HG03457 (cell line): ENCODE measurements around the gene TBC1D16.

Source experiments
- ATAC-seq: cut with Tn5 transposase; IDR thresholded peaks from one replicate; pipeline ENCODE4 v1.9.1; 2021; ENCODE audit warnings: moderate number of reproducible peaks; ENCODE audit not compliant: unreplicated experiment

The TBC1D16 gene

GRCh38 chr17:79989106-79989835 lies 46.4 kb downstream of the TBC1D16 start:
- no peak for ATAC-seq

- ATAC-seq: no peak
These were observed 47.3 kb downstream of the TBC1D16 start for GRCh38 chr17:79988185-79988971.

DNA sequence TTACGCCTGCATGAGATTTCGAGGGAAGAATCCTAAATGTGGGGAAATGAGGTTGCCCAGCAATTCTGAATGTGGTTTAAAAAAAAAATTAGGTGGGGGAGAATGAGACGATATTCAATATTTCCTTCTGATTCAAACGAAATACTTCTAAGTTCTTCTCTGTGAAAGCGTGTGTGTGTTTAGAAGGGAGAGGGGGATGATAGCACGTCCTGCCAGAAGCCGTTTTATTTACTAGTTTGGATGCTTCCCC lies 47.8 kb downstream of the TBC1D16 start:
- ATAC-seq: no peak

DNA sequence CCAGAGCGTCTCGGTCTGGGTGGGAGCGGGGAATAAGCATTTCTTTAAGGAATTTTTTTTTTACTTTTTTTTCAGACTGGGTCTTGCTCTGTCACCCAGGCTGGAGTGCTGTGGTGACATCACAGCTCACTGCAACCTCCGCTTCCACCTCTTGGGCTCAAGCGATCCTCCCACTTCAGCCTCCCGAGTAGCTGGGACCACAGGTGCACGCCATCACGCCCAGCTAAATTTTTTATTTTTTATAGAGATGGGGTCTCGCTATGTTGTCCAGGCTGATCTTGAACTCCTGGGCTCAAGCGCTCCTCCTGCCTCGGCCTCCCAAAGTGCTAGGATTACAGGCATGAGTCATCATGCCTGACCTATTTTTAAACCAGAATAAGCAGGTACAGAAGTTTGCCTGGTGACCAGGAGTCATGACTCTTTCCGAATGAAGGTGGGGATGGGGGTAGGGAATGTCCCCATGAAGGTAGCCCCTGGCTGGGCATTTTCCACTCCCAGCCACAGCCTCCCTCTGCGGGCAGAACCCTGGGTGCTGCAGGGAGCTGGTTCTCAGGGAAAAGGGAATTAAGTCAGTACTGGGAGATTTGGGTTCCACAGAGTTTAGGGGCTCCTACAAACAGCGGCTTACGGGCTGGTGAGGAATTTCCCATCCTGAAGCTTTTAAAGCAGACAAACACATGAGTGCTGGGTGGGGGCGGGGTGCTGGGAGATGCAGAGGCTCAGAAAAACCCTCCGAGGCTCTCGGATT lies 48.3 kb downstream of the TBC1D16 start:
- no peak for ATAC-seq

GRCh38 chr17:79986411-79987186 lies 49.1 kb downstream of the TBC1D16 start:
- no peak for ATAC-seq

DNA sequence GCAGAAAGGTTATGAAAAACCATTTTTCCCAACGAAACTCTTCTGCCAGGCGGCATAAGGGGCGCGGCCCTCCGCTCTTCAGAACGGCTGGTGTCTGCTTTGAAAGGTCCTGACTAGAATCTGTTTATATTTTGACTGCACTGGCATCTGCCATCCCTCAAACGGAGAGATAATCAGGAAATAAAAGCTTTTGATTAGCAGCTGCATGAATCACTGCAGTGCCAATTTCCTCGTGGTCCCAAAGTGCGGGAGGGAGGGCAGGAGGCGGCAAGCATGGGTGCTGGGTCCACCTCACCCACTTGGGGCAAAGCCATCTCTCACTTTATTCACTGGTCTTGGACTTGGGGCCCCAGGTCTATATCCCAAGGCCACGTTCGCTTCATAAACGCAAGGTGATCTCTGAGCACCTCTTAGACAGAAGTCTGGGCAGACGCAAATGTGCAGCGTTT lies 49.7 kb downstream of the TBC1D16 start:
- no peak for ATAC-seq

GRCh38 chr17:79985361-79985942 lies 50.2 kb downstream of the TBC1D16 start:
- ATAC-seq: no peak

- ATAC-seq: no peak
These were observed 50.8 kb downstream of the TBC1D16 start for GRCh38 chr17:79984877-79985276.

DNA sequence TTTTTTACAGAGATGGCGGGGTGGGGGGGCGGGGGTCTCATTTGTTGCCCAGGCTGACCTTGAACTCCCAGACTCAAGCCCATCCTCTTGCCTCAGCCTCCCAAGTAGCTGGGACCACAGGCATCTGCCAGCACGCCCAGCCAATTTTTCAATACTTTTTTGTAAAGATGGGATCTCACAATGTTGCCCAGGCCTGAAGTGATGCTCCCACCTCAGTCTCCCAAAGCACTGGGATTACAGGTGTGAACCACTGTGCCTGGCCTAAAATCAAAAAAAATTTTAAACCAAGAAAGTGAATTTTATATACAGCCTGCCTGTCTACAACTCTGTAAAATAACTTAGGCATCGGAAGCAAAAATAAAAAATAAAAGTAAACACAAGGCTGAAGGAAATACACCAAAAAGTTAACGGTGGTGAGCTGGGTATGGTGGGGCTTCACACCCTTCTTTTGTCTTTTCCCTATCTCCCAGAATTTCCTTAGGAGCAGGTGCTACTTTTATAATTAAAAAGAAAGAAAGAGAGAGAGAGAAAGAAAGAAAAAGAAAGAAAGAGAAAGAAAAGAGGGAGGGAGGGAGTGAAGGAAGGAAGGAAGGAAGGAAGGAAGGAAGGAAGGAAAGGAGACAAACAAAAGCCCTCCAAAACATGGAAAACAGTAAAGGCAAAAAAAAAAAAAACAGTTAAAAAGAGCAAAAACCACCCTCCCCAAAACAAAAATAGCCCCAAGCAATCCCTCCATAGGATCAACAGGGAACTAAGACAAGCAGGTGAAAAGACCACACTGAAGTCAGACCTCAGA lies 51.4 kb downstream of the TBC1D16 start:
- ATAC-seq: no peak

GRCh38 chr17:79983456-79983855 lies 52.2 kb downstream of the TBC1D16 start:
- ATAC-seq: no peak

DNA sequence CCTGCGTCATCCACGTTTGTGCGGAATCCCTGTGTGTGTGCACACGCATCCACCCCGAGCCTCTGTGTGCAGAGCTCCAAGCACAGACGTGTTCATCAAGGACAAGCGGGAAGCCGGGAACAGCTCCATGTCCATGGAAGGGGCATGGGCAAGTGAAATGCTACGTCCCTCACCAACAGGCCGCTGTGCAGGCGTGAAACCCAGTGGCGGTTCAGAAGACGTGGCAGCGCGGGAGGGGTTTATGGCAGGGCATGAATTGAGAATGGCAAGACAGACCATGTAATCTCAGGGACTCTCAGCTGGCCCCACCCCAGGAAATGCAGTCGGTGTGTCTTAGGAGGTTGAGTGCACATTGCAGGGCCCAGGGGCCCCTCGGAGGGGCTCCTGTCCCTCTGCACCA lies 52.7 kb downstream of the TBC1D16 start:
- no peak for ATAC-seq

DNA sequence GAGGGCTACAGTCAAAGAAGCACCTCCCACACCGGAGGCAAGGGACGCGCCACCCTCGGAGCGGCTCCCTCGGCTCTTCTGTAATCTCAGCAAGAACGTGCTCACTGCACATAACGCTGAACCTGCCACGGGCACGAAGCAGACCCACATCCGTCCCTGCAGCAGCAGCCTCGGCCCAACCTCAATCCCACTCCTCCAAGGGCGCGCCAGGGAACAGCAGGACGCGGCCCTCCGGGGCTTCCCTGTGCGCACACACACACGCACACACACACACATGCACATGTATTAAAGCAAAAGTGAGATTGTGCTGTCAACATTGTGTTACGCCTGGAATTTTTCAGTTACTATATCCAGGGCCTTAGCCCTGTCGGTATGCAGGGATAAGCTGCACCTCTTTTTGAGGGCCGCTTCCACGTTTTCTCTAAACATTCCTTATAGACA lies 54.0 kb downstream of the TBC1D16 start:
- ATAC-seq: no peak

DNA sequence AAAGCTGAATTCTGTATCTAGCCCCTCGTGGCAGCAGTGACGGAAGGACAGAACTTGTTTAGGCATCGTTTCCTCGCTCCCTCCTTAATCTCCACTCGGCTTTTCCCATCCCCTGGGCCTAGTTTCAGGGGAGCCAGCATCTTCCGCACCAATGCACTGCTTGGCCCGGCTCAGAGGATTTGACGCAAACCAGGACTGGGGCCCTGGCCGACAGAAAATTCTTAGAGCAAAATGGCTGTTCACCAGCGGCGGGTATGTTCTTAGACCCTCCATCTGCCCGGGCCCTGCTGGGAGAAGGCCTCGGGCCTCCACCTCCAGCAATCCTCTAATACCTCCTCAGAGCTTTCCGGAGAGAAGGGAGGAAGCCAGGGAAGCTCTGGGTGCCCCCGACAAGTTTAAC lies 54.6 kb downstream of the TBC1D16 start:
- ATAC-seq: no peak

DNA sequence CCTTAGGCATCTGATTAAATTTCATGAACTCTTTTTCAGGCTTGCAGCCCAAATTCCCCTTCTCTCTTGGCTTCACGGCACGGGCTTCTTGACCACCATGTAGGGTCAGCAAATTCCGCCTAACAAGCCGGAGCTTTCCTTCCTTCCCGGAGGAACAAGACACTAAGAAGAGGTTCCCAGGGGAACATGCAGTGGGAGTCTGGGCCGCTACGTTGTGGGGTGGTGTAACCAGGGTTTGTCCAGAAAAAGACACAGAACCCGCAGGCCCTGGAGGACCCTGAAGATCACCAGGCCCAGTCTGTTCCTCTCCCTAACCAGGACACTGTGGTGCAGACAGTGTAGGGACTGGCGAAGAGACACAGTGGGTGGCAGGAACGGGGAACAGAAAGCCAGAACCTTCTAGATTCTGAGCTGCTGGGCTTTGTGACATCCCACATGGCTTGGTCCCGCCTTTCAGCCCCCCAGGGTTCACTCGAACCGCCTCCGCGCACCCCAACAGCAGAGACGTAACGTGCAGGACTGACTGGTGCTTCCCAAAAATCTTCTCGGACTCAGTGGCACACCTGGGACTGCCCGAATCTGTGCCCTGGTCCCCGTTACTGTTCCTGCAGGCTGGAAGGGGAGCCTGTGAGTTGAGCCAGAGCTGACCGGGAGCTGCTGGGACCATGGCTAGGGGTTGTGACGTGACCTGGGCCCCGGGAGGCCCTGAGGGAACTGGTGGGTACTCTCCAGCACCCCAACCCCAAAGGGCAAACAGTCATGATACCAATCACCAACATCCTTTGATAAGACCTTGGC lies 55.2 kb downstream of the TBC1D16 start:
- no peak for ATAC-seq

GRCh38 chr17:79979816-79980215 lies 55.9 kb downstream of the TBC1D16 start:
- no peak for ATAC-seq

- ATAC-seq: no peak
These were observed 56.4 kb downstream of the TBC1D16 start for GRCh38 chr17:79979221-79979741.

DNA sequence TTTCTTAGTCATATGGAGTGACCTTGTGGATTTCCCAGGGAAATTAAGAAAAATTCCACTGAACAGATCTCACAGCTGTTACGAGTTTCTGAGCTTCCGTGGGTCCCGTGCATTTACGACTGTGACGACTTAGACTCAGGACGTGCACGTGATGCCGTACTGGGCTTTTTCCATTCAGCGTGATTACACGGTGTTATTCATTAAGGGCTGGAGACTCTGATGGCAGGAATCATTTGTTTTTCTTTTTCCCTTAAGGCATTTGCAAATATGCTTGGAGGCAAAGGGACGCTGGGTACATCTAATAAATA lies 57.2 kb downstream of the TBC1D16 start:
- no peak for ATAC-seq

DNA sequence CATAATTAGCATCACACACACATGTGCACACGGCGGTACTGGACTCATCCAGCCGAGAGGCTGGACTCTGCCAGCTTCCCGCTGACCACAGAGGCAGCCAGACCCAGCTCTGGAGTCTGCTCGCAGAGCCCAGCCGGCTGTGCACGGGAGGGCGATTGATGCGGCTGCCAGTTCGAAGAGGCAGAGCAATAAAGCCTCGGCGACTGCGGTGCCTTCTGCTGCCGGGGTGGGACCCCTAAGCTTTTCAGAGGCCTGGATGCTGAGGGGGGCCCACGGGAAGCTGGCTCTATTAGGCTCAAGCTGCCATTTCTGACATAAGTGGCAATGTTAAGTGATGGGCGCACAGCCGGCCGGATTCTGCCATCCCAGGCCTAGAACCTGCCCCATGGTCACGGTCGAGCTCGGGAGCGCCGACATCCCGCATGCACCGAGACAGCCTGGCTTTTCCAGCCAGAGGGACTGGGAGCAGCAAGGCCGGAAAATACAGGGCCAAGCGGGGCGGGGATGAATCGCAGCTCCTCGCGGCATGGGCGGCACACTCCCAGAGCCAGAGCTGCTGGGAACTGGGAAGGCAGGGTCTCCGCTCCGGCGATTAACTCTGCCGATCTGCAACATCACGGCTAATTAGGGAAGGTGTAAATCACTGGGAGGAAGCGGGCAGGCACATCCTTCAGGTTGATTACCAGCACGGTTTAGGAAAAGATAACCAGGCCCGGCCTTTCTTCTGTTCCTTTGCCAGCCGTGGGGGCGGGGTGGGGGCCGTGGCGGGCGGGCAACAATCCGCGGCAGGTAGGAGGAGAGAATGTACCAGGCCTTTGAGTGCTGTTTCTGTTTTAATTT lies 57.7 kb downstream of the TBC1D16 start:
- ATAC-seq: no peak
